SJSA1 (cell line): ENCODE results near the gene KRT3. TPM values are rescaled to one million over a fixed set of nuclear protein-coding genes. Genes with fewer than 3 reads are reported as not detected.
A peak's percentile ranks its signal among the peaks of the same experiment; 100 is the strongest.
"Not testable (repeated sequence)": the region's sequence is repeated elsewhere in the genome, so short reads cannot be mapped to it uniquely, and the experiment has no call there.

ENCODE experiments used
- DNase-seq, 2 experiments: peaks; one replicate each; pipeline ENCODE4 v3.0.0-alpha.2; 2015 to 2020; ENCODE audit warnings: low spot score in 2 of 2, low read depth in 1 of 2
- H3K27ac ChIP-seq: fragments of 250-450 bp; sonication (Bioruptor Pico); 2 replicates; pipeline ENCODE4 v1.5.1; 2020; ENCODE audit warnings: mild to moderate bottlenecking, moderate library complexity
- H3K27me3 ChIP-seq: fragments of 250-450 bp; sonication (Bioruptor Pico); replicated peaks from 2 replicates; pipeline ENCODE4 v1.5.1; 2020; ENCODE audit warnings: mild to moderate bottlenecking, moderate library complexity
- H3K36me3 ChIP-seq: fragments of 250-450 bp; sonication (Bioruptor Pico); 2 replicates; pipeline ENCODE4 v1.5.1; 2020; ENCODE audit warnings: mild to moderate bottlenecking
- H3K4me1 ChIP-seq: fragments of 250-450 bp; sonication (Bioruptor Pico); replicated peaks from 2 replicates; pipeline ENCODE4 v1.6.1; 2021; ENCODE audit warnings: mild to moderate bottlenecking
- H3K4me3 ChIP-seq: fragments of 250-450 bp; sonication (Bioruptor Pico); 2 replicates; pipeline ENCODE4 v1.5.1; 2020; ENCODE audit warnings: mild to moderate bottlenecking
- H3K9me3 ChIP-seq: fragments of 250-450 bp; sonication (Bioruptor Pico); replicated peaks from 2 replicates; pipeline ENCODE4 v1.5.1; 2020; ENCODE audit warnings: mild to moderate bottlenecking
- total RNA-seq: library from RNA; depleted of rRNA; stranded (reverse); fragments of >200 nt; shearing (Covaris generic); gene quantifications from 2 replicates; pipeline ENCODE4 v1.2.3, GENCODE V29; 2014

Gene KRT3
- total RNA-seq, 1 experiment from 2014 or later: 0.08 TPM

- no peaks in the 10 kb centered on the region for H3K36me3 ChIP-seq
- peaks cover 32% of the 10 kb centered on the region for H3K27me3 ChIP-seq
- no peaks in the 10 kb centered on the region for H3K4me1 ChIP-seq
- peaks cover 82% of the 10 kb centered on the region for H3K9me3 ChIP-seq
- H3K27ac ChIP-seq: no peak overlapping the region
- DNase-seq: peak; percentile 72 to 88
- H3K4me3 ChIP-seq: no peak overlapping the region
Observed at GRCh38 chr12:52757449-52758176, 38.3 kb downstream of the KRT3 start.

DNA sequence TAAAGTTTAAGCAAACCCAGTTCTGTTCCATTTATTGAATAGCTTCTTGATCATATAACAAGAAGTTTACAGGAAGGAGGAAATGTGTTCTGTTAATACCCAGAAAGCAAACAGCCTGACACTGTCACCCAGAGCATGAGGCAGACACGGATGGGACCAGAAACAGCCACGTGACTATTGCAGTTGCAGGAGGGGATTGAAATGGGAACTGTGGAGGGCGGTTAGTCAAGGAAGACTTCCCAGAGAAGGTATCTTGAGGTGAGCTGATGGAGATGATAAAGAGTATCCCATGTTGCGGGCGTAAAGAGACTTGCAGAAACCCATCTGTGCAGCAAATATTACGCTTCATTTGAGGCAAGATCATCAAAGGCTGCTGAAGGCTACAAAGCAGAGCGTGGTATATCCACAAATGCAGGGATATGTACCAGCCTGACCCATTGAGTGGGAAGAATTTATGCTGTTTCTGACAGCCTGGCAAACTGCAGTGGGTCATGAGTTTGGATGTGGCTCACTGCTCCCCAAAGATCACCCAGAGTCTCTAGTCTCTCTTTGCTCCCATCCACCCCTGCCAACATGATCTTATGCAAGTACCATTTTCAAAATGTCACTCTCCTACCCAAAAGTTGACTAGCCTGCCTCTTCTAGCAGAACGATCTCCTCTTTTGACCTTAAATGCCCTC lies 39.5 kb downstream of the KRT3 start:
- Histone ChIP-seq H3K4me3 (no peak overlapping the region), H3K27me3 (peaks cover 40% of the 10 kb centered on the region), H3K9me3 (peaks cover 74% of the 10 kb centered on the region), H3K27ac (no peak overlapping the region), H3K4me1 (no peaks in the 10 kb centered on the region), H3K36me3 (no peaks in the 10 kb centered on the region)
- peak; percentile 80 to 92 for DNase-seq

DNA sequence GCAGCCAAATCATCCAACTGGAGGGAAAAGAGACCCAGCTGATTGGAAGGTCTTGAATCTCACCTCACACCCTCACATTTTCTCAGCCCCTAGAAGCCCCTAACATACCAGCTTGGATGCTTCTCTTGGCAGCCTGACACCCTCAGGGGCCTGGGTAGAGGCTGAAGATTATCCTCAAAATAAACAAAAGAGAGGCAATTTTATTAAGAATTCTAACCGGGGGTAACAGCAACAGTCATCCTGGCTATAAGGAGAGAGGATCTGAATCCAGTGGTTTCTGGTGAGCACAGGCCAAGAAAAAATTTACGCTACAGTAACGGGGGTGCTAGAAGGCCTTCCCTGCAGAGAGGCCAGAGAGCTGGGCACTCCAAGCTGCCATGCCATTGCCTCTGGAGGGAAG lies 40.4 kb downstream of the KRT3 start:
- H3K4me3 ChIP-seq: no peak overlapping the region

DNA sequence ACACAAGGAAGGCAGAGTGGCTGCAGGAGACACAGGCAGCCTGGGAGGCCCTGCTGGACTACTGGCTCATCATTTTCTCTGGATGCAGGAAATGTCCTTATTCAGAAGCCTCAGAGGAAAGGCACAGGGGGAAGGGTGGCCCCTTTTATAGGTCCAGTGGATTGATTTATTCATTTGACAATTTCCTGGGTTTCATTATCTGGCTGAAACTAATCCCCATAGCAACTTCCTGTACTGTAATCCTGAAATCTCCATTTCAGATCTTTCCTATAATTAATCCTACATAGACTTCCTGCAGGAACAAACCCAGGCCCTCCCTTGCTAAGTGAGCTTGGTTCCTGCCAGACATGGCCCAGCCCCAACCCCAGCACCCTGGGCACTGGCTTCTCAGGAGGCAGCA lies 41.8 kb downstream of the KRT3 start:
- peak in 1 of 2 experiments; percentile 84 for DNase-seq
- Histone ChIP-seq H3K4me1 (no peaks in the 10 kb centered on the region), H3K27ac (no peak overlapping the region), H3K4me3 (no peak overlapping the region), H3K36me3 (no peaks in the 10 kb centered on the region), H3K27me3 (peaks cover 63% of the 10 kb centered on the region), H3K9me3 (peaks cover 59% of the 10 kb centered on the region)

More for the DNA sequence above, 40.4 kb downstream of the KRT3 start:
- no peak overlapping the region for H3K27ac ChIP-seq
- H3K36me3 ChIP-seq: no peaks in the 10 kb centered on the region
- peaks cover 71% of the 10 kb centered on the region for H3K9me3 ChIP-seq
- no peaks in the 10 kb centered on the region for H3K4me1 ChIP-seq
- peak; percentile 75 to 85 for DNase-seq
- peaks cover 49% of the 10 kb centered on the region for H3K27me3 ChIP-seq

DNA sequence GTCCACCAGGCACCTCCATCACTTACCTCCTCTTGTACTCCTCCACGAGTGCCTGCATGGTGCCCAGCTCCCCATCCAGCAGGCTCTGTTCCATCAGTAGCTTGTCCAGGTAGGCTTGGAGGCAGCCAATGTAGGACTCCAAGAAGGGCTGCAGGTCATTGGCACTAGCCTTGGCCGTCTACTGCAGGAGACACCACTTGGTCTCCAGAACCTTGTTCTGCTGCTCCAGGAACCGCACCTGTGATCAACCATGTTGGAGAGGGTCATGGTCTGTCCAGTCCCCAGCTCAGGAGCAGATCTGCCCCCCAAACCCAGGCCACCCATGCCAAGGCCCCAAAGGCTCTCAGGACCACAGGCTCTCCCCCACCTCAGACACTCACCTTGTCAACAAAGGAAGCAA lies 42.6 kb downstream of the KRT3 start:
- Histone ChIP-seq H3K27me3 (peaks cover 68% of the 10 kb centered on the region), H3K9me3 (peaks cover 58% of the 10 kb centered on the region)

DNA sequence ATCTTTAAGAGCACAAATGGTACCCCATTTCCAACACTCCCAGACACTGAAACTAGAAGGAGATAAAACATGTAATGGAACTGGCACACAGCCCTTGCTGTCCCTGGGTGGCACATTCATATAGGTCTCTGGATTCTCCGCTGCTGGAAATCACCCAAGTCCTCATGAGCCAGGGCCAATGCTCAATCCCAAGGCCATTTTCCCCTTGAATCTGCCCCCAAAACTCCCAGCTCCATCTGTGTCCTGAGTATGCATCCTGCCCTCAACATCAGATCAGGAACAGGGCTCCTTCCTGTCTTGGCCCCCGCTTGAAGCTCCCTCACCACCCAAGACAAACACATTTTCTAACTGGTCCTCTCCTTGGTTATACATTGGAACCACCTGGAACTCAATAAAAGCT lies 43.4 kb downstream of the KRT3 start:
- Histone ChIP-seq H3K4me3 (no peak overlapping the region), H3K27ac (no peak overlapping the region), H3K9me3 (peaks cover 54% of the 10 kb centered on the region), H3K27me3 (peaks cover 71% of the 10 kb centered on the region), H3K36me3 (no peaks in the 10 kb centered on the region), H3K4me1 (no peaks in the 10 kb centered on the region)
- peak in 1 of 2 experiments; percentile 93 for DNase-seq

More for the DNA sequence above, 42.6 kb downstream of the KRT3 start:
- no peak overlapping the region for H3K4me3 ChIP-seq
- DNase-seq: peak in 1 of 2 experiments; percentile 96
- no peaks in the 10 kb centered on the region for H3K4me1 ChIP-seq
- no peak overlapping the region for H3K27ac ChIP-seq
- no peaks in the 10 kb centered on the region for H3K36me3 ChIP-seq

- no peaks in the 10 kb centered on the region for H3K36me3 ChIP-seq
- DNase-seq: peak; percentile 78 to 92
- H3K9me3 ChIP-seq: peaks cover 54% of the 10 kb centered on the region
- no peak overlapping the region for H3K27ac ChIP-seq
- no peak overlapping the region for H3K4me3 ChIP-seq
- H3K27me3 ChIP-seq: peaks cover 77% of the 10 kb centered on the region
- H3K4me1 ChIP-seq: no peaks in the 10 kb centered on the region
Observed at GRCh38 chr12:52751795-52752194, 44.1 kb downstream of the KRT3 start.

DNA sequence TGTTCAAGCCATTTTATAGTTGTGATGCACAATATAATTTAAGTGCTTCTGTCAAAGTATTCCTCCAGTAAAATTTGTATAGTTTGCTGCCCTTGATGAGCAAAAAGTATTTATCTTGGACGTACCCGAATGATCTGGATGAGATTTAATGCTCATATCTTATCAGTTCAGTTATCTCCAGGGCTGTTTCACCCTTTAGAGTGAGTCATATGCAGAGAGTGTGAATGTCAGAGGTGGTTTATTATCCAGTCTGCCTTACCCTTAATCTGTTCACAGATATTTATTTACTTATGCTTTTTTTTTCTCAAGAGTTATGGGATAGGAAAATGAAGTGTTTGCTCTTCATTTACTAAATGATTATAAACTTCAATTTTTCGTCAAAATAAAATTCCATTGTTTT lies 45.4 kb downstream of the KRT3 start:
- Histone ChIP-seq H3K27me3 (peaks cover 77% of the 10 kb centered on the region), H3K9me3 (peaks cover 52% of the 10 kb centered on the region)
- H3K4me3 ChIP-seq, H3K4me1 ChIP-seq, H3K36me3 ChIP-seq, DNase-seq, H3K27ac ChIP-seq: not testable (repeated sequence)

DNA sequence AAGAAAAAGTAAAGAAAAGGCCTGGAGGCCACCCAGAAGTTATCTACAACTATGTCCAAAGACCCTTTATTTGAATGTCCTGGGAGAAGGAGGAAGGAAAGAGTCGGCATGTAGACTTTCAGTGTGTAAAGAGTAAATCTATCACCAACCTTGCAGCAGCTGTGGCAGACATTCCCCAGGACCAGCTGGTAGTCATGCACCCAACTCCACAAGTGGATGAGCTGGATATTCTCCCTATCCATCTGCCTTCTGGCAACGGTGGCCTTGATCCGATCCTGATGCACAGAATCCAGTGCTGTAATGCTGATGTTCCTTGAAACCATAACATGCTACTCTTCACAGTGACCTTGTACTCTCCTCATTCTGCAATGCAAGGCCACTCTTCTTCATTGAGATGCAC lies 46.1 kb downstream of the KRT3 start:
- peaks cover 47% of the 10 kb centered on the region for H3K9me3 ChIP-seq
- H3K27me3 ChIP-seq: peaks cover 82% of the 10 kb centered on the region

DNA sequence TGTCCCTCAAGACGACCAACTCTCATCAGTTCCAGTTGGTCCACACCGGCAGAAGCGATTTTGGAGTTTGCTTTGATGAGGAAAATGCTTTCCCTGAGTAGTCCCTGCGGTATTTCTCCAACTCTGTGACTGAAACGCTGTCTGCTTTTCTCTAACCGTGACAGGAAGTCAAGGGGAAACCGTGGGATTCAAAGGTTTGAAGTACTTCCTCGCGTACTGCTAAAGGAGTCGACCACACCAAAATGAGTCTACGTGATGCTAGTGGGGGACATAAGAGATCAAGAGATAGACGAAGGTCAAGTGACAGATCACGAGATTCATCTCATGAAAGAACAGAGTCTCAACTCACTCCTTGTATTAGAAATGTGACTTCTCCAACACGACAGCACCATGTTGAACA lies 47.3 kb downstream of the KRT3 start:
- no peaks in the 10 kb centered on the region for H3K36me3 ChIP-seq

More for the DNA sequence above, 46.1 kb downstream of the KRT3 start:
- H3K27ac ChIP-seq: no peak overlapping the region
- no peaks in the 10 kb centered on the region for H3K4me1 ChIP-seq
- no peaks in the 10 kb centered on the region for H3K36me3 ChIP-seq
- H3K4me3 ChIP-seq: no peak overlapping the region
- DNase-seq: peak; percentile 79 to 91

GRCh38 chr12:52745554-52745953 lies 50.4 kb downstream of the KRT3 start:
- no peaks in the 10 kb centered on the region for H3K4me1 ChIP-seq
- H3K4me3 ChIP-seq: no peak overlapping the region
- H3K9me3 ChIP-seq: peaks cover 33% of the 10 kb centered on the region
- H3K27ac ChIP-seq: no peak overlapping the region
- peak; percentile 75 to 89 for DNase-seq
- H3K27me3 ChIP-seq: peaks cover 85% of the 10 kb centered on the region
- H3K36me3 ChIP-seq: no peaks in the 10 kb centered on the region

More for the DNA sequence above, 47.3 kb downstream of the KRT3 start:
- peak; percentile 80 to 89 for DNase-seq
- Histone ChIP-seq H3K27me3 (peaks cover 89% of the 10 kb centered on the region), H3K9me3 (peaks cover 42% of the 10 kb centered on the region), H3K4me3 (no peak overlapping the region), H3K4me1 (no peaks in the 10 kb centered on the region), H3K27ac (no peak overlapping the region)

DNA sequence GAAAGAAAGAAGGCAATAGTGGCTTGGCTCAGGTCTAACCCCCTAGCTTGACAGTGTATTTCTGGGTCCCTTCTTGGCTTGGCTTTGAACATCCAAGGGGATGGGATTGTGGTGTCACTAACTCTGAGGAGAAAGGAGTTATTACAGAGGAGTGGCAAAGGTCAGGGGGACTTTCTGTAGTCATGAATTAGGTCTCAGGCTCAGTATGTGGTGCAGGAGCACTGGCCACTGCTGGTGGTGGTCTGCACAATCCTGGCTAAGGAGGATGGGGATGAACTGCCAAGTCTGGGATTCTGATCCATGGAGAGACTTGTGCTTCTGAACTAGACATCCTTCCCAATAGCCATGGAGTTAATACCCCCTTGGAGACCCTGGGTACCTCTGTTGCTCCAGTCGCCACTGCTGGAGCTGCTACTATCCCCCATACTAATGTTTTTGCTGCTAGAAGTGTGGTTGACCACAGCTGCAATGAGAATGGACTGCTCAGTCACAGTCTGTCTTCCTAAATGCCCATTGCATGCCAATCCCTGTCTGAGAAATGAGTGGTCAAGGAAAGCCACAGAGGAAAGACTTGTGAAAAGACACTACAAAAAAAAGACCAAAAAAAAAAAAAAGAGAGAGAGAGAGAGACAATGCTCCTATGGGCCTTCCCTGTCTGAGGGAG lies 51.3 kb downstream of the KRT3 start:
- H3K27me3 ChIP-seq: peaks cover 83% of the 10 kb centered on the region
- H3K4me3 ChIP-seq: no peak overlapping the region
- peak; percentile 80 to 90 for DNase-seq
- H3K36me3 ChIP-seq: no peaks in the 10 kb centered on the region
- H3K27ac ChIP-seq: no peak overlapping the region
- H3K9me3 ChIP-seq: peaks cover 33% of the 10 kb centered on the region
- no peaks in the 10 kb centered on the region for H3K4me1 ChIP-seq

- peaks cover 21% of the 10 kb centered on the region for H3K9me3 ChIP-seq
- DNase-seq: peak; percentile 79 to 87
- H3K36me3 ChIP-seq: no peaks in the 10 kb centered on the region
- H3K4me3 ChIP-seq: no peak overlapping the region
- H3K27me3 ChIP-seq: peaks cover 79% of the 10 kb centered on the region
- no peaks in the 10 kb centered on the region for H3K4me1 ChIP-seq
- H3K27ac ChIP-seq: no peak overlapping the region
Observed at GRCh38 chr12:52742822-52743457, 53.0 kb downstream of the KRT3 start.
